ENCODE results near the gene BPNT1. TPM values are rescaled to one million over a fixed set of nuclear protein-coding genes. Genes with fewer than 3 reads are reported as not detected.
"Not testable (repeated sequence)": the region's sequence is repeated elsewhere in the genome, so short reads cannot be mapped to it uniquely, and the experiment has no call there.

The BPNT1 gene
- polyA plus RNA-seq, 4 donors = 41.1 to 66.4 (median 48.0) TPM

DNA sequence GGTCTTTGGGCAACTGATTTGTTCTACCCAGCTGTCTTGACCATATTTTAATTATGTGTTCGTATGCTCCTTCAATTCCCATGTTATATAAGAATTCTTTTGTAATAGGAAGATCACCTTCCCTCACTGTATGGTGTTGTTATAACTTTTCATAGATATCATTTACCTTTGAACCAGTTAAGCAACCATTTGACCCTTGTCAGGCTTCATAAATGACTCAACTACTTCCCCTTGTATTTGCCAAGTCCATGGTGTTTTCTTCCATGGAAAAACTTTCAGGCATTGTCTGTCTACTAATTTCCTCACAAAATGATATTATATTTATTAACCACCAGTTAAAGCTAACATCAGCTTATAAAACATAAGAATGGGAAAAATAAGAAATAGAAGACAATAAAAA, 5.1 kb downstream of the BPNT1 start:
- no peak for DNase-seq (ENCODE audit: low read depth in 4 of 4, low spot score in 2 of 4)

DNA sequence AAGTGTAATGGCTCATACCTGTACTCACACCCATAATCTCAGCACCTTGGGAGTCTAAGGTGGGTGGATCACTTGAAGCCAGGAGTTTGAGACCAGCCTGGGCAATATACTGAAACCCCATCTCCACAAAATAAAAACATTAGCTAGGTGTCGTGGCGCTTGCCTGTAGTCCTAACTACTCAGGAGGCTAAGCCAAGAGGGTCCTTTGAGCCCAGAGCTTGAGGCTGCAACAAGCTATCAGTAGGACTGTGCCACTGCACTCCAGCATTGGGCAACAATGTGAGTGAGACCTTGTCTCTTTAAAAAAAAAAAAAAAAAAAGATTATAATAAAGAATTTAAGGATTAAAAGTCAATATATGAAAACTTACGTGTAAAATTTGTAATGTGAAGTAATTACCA, 11.7 kb downstream of the BPNT1 start:
- DNase-seq (ENCODE audit: low read depth in 4 of 4, low spot score in 2 of 4) = no peak

DNA sequence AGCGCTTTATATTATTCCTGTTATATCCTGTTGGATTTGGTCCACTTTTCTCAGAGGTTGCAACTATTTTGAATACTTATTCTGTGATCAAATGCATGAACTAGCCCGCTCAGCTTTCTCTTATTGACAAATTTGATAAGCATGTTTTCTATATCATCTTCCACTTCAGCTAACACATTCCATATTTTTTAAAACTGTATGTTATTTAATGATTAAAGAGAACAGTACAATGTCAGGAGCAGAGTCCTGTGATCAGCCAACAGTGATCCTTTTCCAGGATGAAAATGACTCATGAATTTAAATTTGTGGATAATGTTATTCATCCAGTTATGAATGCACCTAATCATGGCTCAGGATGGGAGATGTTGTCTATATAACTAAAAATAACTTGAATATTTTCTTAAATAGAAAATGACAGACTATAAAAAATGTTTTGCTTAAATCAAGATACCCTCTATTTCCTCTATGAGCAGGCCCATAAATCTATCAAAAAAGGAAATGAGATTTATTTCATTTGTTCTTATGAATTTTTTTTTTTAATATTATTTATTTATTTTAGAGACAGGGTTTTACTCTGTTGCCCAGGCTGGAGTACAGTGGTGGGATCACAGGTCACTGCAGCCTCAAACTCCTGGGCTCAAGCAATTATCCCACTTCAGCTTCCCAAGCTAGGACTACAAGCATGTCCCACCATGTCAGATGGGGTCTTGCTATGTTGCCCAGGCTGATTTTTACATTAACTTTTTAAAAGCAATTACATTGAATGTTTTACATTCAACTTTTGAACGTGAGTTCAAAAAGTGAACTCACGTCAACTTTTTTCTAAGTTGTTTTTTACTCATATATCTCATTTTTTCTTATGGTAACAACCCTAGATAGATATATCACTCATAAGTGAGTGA, 12.5 kb downstream of the BPNT1 start:
- DNase-seq (ENCODE audit: low read depth in 4 of 4, low spot score in 2 of 4) = no peak

DNA sequence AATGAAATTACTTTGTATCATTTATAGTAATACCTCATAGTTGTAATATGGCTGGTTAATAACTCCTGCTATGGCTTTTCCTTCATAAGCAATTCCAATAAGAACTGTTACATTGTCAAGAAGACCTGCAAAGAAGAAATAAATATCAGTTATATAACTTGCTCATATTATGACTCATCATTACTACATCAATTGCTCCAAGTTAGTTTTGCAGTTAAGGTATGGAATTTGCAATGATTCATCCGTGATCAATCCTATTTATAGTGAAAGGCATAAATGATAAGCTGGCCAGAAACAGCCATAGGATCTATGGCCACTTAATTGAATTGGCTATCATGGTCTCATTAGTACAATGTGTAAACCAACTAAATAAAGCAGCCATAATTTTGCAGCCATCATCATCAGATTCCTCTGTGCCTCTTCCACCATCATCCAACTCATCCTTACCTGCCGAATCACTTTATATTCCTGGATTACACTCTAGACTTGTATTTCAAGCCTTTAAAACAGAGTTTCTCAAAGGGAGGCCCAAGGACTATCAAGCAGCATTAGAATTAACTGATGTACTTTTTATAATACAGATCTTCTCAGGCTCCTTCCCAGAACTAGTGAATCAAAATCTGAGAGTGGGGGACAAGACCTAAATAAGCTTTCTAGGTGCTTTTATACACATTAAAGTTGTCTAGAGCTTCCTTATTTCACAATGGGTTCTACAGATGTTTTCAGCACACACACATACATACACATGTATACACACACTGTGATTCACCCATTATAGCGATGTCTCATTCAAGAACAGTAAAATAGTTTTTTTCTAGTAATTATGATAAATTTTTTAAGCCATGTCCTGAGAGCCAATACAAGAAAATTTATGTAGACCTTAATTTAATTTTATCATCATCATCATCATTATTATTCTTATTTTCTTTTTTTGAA, 22.1 kb downstream of the BPNT1 start:
- DNase-seq (ENCODE audit: low read depth in 4 of 4, low spot score in 2 of 4) = no peak

DNA sequence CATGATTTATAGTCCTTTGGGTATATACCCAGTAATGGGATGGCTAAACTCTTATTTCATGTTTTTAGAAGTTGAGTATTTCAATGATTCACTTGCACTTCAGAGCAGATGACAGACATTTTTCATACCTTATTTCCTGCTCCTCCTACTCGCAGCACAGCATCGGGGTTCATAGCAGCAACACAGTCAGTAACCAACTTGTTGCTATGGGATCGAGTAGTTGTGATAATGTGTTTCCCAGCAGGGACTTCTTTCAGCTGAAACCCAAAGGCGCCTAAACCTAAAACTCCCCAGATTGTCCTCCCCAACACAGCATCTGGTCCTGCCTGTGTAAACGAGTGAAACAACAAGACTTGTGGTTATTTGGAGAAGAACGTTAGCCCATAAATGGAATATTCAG, 27.0 kb downstream of the BPNT1 start:
- DNase-seq (ENCODE audit: low read depth in 4 of 4, low spot score in 2 of 4) = no peak

DNA sequence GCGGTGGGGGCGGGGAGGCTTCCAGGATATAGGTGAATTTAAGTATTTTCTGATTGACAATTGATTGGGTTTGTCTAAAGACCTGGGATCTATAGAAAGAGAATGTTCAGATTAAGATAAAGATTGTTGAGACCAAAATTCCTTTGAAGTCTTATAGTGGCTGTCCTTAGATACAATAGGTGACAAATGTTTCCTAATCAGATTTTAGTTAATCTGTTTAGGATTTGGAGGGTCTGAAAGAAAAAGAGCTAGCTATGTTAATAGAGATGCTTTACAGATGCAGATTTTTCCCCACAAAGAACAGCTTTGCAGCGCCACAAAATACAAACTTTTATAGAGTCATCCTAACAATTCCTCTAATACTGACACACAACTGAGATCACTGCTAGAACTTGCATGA, 28.7 kb downstream of the BPNT1 start:
- DNase-seq (ENCODE audit: low read depth in 4 of 4, low spot score in 2 of 4) = no peak

GRCh38 chr1:220056374-220056773, 33.2 kb downstream of the BPNT1 start:
- no peak for DNase-seq (ENCODE audit: low read depth in 4 of 4, low spot score in 2 of 4)

- peak; percentile 70 to 92 (median 87) for DNase-seq (ENCODE audit: low read depth in 4 of 4, low spot score in 2 of 4)
Measured at GRCh38 chr1:220046052-220046930, 43.3 kb downstream of the BPNT1 start, which contains the start of gene EPRS1. Gene EPRS1, minus strand, starts transcription at chr1:220046505. Its CDS starts 117 bp downstream, at chr1:220046388.

GRCh38 chr1:220045356-220046051, 44.1 kb downstream of the BPNT1 start:
- DNase-seq (ENCODE audit: low read depth in 4 of 4, low spot score in 2 of 4) = peak; percentile 0 to 15 (median 7)

- no peak for DNase-seq (ENCODE audit: low read depth in 4 of 4, low spot score in 2 of 4)
Measured at GRCh38 chr1:220044678-220045355, 44.8 kb downstream of the BPNT1 start.

DNA sequence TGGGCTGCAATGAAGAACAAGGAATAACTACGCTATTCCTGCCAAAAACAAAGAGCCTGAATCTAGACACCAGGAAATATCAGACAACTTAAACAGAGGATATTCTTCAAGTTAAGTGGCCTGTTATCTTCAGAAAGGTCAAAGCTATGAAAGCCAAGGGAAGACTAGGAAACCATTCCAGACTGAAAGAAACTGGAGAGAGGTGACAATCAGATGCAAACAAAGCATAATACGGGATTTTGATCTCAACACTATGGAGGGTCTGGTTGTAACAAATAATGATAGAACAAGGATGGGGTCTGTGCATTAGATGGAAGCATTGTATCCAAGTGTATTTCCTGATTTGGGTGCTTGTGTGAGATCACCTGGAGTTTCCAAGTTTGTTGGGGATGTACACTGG, 45.9 kb downstream of the BPNT1 start:
- DNase-seq (ENCODE audit: low read depth in 4 of 4, low spot score in 2 of 4) = no peak

DNA sequence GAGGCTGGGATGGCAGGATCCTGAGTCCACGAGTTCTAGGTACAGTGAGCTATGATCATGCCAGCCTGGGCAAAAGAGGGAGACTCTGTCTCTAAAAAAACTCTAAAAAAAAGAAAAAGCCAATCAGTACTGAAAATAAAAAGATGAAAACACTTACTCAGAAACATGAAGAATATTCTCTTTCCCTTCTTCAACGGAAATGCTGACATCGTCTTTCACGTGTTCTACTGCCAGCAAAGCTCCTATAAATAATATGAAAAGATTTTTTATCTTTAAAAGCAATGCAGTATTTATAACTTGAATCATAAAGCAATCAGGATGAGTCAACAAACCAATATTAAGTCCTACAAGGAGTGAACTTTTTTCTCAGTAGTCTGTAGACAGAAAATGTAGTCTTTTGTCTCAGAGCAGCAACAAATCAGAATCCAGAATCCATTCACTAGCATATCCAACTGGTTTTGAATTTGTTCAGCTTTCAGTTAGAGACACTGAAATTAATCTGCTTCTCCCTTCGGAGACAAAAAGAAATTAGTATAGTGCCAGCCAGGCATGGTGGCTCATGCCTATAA, 49.5 kb downstream of the BPNT1 start:
- no peak for DNase-seq (ENCODE audit: low read depth in 4 of 4, low spot score in 2 of 4)

DNA sequence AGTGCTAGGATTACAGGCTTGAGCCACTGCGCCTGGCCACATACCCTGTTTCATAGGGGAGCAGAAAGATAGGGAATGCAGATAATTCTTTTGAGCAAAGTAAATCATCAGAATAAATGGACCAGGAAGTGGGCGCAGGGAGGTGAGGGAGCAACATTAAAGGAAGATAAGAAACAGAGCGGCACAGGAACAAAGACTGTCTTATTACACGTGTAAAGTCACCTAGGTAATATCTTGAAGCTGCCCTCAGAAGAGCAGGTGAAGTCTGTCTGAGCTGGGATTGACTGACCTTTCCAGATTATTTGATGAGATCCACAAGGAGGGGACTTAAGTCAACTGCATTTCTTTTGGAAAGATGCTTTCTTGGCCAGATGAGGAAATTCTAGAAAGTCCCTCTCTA, 50.9 kb downstream of the BPNT1 start:
- DNase-seq (ENCODE audit: low read depth in 4 of 4, low spot score in 2 of 4) = no peak

GRCh38 chr1:220037810-220038209, 51.8 kb downstream of the BPNT1 start:
- not testable (repeated sequence) for DNase-seq (ENCODE audit: low read depth in 4 of 4, low spot score in 2 of 4)

DNA sequence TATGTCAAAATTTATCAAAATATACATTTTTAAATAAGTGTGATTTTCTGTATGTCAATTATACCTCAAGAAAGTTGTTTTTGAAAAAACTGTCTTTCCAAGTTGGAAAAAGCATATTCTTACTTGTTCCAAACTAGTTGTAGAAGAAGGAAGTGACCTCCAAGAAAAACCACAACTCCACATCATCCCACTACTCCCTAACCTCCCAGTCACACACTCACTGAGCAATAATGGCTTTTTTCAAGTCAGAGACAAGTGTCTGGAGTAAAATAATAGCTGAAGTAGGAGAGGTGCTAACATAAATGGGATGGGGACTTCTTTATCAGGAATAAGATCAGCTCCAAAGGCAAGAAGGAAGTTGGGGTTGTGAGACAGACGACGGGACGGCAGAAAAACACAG, 56.7 kb downstream of the BPNT1 start:
- no peak for DNase-seq (ENCODE audit: low read depth in 4 of 4, low spot score in 2 of 4)

GRCh38 chr1:220031287-220031686, 58.3 kb downstream of the BPNT1 start:
- no peak for DNase-seq (ENCODE audit: low read depth in 4 of 4, low spot score in 2 of 4)

- DNase-seq (ENCODE audit: low read depth in 4 of 4, low spot score in 2 of 4) = no peak
Measured at GRCh38 chr1:220028346-220028895, 61.2 kb downstream of the BPNT1 start.

GRCh38 chr1:220019071-220019470, 70.5 kb downstream of the BPNT1 start:
- no peak for DNase-seq (ENCODE audit: low read depth in 4 of 4, low spot score in 2 of 4)

DNA sequence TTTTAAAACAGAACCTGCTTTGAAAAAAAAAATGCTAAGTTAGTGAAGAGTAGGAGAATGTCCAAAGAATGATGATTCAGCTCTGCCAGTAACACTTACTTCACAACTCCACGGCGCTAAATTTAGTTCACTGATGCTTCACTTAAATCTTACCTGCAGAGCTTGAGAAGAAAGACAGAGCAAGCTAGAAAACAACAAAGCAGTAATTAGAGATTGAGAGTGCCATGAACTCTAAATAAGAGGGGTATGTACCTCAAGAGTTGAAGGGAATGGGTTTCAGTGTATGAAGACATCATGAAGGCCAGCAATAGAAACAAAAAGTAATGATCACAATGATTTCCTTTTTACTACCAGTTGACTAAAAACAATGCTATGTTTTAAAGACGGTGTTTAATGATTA, 76.1 kb downstream of the BPNT1 start:
- no peak for DNase-seq (ENCODE audit: low read depth in 4 of 4, low spot score in 2 of 4)

Measured in left renal cortex interstitium (tissue), 4 donors.